Activated T-cell treated with anti-CD3 and anti-CD28 coated beads for 48 hours (primary cell): ENCODE results near the gene CEBPG.

Experiments
- DNase-seq: peaks from one replicate; pipeline ENCODE4 v3.0.0-alpha.2; 2020; ENCODE audit warnings: low read depth

Gene CEBPG

GRCh38 chr19:33350538-33351309 is 22.8 kb upstream of the CEBPG start:
- no peak for DNase-seq

GRCh38 chr19:33355535-33355934 is 18.0 kb upstream of the CEBPG start:
- no peak for DNase-seq

- no peak for DNase-seq
Observed at GRCh38 chr19:33357556-33357955, 16.0 kb upstream of the CEBPG start.

GRCh38 chr19:33358408-33358807 is 15.1 kb upstream of the CEBPG start:
- no peak for DNase-seq

GRCh38 chr19:33359581-33359980 is 13.9 kb upstream of the CEBPG start:
- DNase-seq: no peak

GRCh38 chr19:33362508-33363228 is 10.8 kb upstream of the CEBPG start:
- no peak for DNase-seq

- no peak for DNase-seq
Observed at GRCh38 chr19:33363476-33363875, 10.0 kb upstream of the CEBPG start.

- DNase-seq: no peak
Observed at GRCh38 chr19:33365691-33366090, 7.8 kb upstream of the CEBPG start.

- DNase-seq: no peak
Observed at GRCh38 chr19:33366127-33366526, 7.4 kb upstream of the CEBPG start.

GRCh38 chr19:33366897-33367296 is 6.6 kb upstream of the CEBPG start:
- DNase-seq: no peak

GRCh38 chr19:33368074-33368864 is 5.2 kb upstream of the CEBPG start:
- DNase-seq: no peak

- DNase-seq: no peak
Observed at GRCh38 chr19:33370783-33371182, 2.7 kb upstream of the CEBPG start.

- DNase-seq: no peak
Observed at GRCh38 chr19:33374236-33374714, 766 bp downstream of the CEBPG start.

- DNase-seq: no peak
Observed at GRCh38 chr19:33375156-33375836, 1.8 kb downstream of the CEBPG start.

GRCh38 chr19:33375837-33376159 is 2.3 kb downstream of the CEBPG start:
- DNase-seq: no peak

GRCh38 chr19:33376423-33376822 is 2.9 kb downstream of the CEBPG start:
- DNase-seq: no peak

GRCh38 chr19:33376941-33377557 is 3.5 kb downstream of the CEBPG start:
- no peak for DNase-seq

GRCh38 chr19:33377586-33378475 is 4.3 kb downstream of the CEBPG start:
- no peak for DNase-seq

- no peak for DNase-seq
Observed at GRCh38 chr19:33379151-33379829, 5.8 kb downstream of the CEBPG start.

- DNase-seq: no peak
Observed at GRCh38 chr19:33381101-33381500, 7.6 kb downstream of the CEBPG start.
